Immature natural killer cell (primary cell): ENCODE results near the gene FAM20C. TPM values are rescaled to one million over a fixed set of nuclear protein-coding genes. Genes with fewer than 3 reads are reported as not detected.

Experiments used
- DNase-seq, 3 donors: peaks; one replicate each; pipeline ENCODE4 v3.0.0; 2022; ENCODE audit warnings: mixed read lengths in 1 of 3
- H3K27ac Mint-ChIP-seq, 6 donors: one replicate each; pipeline ENCODE4 v1.8.0; 2020; ENCODE audit warnings: mixed read lengths in 6 of 6, mild to moderate bottlenecking in 5 of 6, inconsistent platforms in 4 of 6, moderate library complexity in 3 of 6
- H3K27me3 Mint-ChIP-seq, 3 donors: one replicate each; pipeline ENCODE4 v1.8.0; 2020 to 2021; ENCODE audit warnings: low read depth in 3 of 3, mild to moderate bottlenecking in 3 of 3, mixed read lengths in 3 of 3, moderate library complexity in 3 of 3, inconsistent platforms in 1 of 3
- H3K36me3 Mint-ChIP-seq, 3 donors: one replicate each; pipeline ENCODE4 v1.8.0; 2020; ENCODE audit warnings: mixed read lengths in 3 of 3, inconsistent platforms in 2 of 3, mild to moderate bottlenecking in 2 of 3
- H3K4me1 Mint-ChIP-seq, 2 donors: one replicate each; pipeline ENCODE4 v1.8.0; 2020; ENCODE audit warnings: inconsistent platforms in 2 of 2, mild to moderate bottlenecking in 2 of 2, mixed read lengths in 2 of 2, moderate library complexity in 1 of 2
- H3K4me3 Mint-ChIP-seq, 5 donors: one replicate each; pipeline ENCODE4 v1.8.0; 2020; ENCODE audit warnings: mild to moderate bottlenecking in 5 of 5, mixed read lengths in 5 of 5, inconsistent platforms in 3 of 5, moderate library complexity in 3 of 5
- H3K9me3 Mint-ChIP-seq, 6 donors: one replicate each; pipeline ENCODE4 v1.8.0; 2020; ENCODE audit warnings: mild to moderate bottlenecking in 6 of 6, mixed read lengths in 6 of 6, inconsistent platforms in 4 of 6, moderate library complexity in 3 of 6
- polyA plus RNA-seq, 3 donors: library from polyadenylated mRNA; unstranded; fragments of 300-500 nt; fragmentation: Illumina TruSeq; gene quantifications; one replicate each; pipeline ENCODE4 v1.2.3, GENCODE V29; 2021

FAM20C gene
- polyA plus RNA-seq, 3 donors from 2014 or later, result not detected

DNA sequence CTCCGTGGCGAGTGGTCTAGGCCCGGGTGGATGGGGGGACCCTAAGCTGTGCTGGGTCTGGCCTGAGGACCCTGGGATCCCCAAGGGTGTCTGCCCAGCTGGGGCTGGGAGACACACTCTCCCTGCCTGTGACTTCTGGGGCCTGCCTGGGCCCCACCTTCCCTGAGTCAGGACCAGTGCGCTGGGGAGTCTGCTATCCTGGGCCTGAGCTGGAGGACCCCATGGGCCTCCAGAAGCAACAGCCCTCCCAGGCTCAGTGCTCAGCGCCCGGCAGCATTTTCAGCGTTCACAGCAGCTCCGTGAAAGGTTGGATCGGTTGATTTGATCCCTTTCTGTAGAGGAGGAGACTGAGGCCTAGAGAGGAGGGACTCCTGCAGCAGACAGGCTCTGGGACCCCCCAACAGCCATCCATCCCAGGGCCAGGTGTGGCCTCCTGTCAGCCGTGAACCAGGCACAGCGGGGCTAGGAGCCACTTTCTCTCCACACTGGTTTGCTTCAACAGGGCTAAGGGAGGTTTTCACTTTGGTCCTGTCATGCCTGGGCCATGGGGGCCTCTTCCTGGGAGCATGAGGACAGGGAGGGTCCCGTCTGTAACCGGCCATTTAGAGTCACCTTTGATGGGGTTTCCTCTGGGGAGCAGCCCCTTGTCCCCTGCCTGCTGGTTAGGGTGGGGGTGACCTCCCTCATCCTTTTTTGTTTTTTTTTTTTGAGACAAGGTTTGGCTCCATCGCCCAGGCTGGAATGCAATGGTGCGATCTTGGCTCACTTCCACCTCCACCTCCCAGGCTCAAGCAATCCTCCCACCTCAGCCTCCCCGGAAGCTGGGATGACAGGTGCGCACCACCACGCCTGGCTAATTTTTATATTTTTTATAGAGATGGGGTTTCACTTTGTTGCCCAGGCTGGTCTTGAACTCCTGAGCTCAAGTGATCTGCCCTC is 110.0 kb downstream of the FAM20C start:
- Mint-ChIP-seq H3K36me3 (no peaks in the 10 kb centered on the region), H3K27me3 (peaks cover 2 to 5% (median 3%) of the 10 kb centered on the region in 3 donors), H3K4me3 (no peak overlapping the region), H3K9me3 (peaks cover 0 to 5% (median 0%) of the 10 kb centered on the region in 6 donors), H3K4me1 (peaks cover 0 to 1% of the 10 kb centered on the region in 2 donors), H3K27ac (no peak overlapping the region)
- DNase-seq, result no peak

DNA sequence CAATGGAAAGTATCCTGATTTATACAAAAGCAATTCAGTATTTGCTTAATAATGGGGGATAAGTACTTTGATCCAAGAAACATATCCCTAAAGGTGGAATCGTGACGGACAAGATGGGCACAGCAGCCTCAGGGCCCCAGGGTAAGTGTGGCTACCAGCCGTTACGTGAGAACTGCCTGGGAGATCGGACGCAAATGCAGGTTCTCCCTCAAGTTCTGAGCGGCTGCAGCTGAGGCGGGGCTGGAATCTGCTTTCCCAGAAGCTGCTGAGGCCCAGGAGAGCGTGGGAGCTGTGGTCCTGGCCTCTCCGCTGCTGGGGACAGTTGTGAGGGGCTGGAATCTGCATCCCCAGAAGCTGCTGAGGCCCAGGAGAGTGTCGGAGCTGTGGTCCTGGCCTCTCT is 111.1 kb downstream of the FAM20C start:
- H3K4me3 Mint-ChIP-seq, result no peak overlapping the region
- peaks cover 0 to 10% (median 0%) of the 10 kb centered on the region in 6 donors for H3K9me3 Mint-ChIP-seq

DNA sequence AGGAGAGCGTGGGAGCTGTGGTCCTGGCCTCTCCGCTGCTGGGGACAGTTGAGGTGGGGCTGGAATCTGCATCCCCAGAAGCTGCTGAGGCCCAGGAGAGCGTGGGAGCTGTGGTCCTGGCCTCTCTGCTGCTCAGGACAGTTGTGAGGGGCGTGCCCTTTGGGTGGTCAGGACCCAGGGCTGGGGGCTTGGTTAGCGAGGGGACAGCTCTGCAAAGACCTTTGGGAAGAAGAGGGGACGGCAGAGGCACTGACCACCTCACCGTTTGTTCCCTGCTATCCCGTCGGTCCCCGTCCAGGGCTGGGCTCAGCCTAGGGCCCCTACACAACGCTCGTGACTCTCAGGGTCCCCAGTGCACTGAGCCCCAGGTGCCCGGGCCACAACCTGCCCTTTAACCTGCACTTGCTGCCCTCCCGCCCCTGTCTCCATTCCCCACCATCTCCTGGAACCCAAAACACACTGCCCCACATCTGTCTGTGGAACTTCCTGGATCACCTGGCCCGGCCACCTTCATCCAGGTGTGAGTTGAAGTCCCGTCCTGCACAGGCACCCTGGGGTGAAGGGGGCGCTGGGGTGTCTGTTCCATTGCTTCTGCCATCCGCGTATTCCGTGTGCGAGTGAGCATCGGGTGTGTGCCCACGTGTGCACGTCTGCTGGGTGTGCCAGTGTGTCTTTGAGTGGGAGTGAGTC is 111.7 kb downstream of the FAM20C start:
- H3K4me3 Mint-ChIP-seq, result no peak overlapping the region
- no peaks in the 10 kb centered on the region for H3K36me3 Mint-ChIP-seq
- H3K4me1 Mint-ChIP-seq, result peaks cover 0 to 1% of the 10 kb centered on the region in 2 donors
- H3K9me3 Mint-ChIP-seq, result peaks cover 0 to 10% (median 0%) of the 10 kb centered on the region in 6 donors
- peaks cover 2 to 9% (median 7%) of the 10 kb centered on the region in 3 donors for H3K27me3 Mint-ChIP-seq
- DNase-seq, result no peak
- H3K27ac Mint-ChIP-seq, result no peak overlapping the region

More for the DNA sequence above, 111.1 kb downstream of the FAM20C start:
- peaks cover 2 to 9% (median 7%) of the 10 kb centered on the region in 3 donors for H3K27me3 Mint-ChIP-seq
- no peaks in the 10 kb centered on the region for H3K36me3 Mint-ChIP-seq
- no peak overlapping the region for H3K27ac Mint-ChIP-seq
- H3K4me1 Mint-ChIP-seq, result peaks cover 0 to 1% of the 10 kb centered on the region in 2 donors
- no peak for DNase-seq

DNA sequence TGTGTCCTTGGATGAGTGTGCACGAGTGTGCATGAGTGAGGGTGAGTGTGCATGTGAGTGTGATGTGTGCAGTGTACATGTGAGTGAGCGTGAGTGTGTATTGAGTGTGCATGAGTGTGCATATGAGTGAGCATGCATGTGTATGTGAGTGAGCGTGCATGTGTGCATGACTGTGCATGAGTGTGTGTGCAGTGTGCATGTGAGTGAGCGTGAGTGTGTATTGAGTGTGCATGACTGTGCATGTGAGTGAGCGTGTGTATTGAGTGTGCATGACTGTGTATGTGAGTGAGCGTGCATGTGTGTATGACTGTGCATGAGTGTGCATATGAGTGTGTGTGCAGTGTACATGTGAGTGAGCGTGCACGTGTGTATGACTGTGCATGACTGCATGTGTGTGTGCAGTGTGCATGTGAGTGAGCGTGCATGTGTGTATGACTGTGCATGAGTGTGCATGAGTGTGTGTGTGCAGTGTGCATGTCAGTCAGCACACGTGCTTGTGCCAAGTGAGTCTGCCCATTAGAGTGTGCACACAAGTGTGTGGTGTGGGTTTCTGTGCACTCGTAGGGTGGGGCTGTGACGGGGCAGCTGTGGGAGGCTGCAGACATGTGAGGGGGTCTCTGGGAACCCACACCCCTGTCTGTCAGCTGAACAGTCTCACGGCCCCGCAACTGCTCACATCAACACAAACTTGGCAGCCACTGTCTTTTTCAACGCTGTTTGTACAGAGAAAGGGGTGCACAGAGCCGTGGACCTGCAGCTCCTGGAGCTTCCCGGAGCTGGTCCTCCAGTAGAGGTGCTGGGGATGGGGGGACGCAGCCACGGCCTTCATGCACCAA is 112.4 kb downstream of the FAM20C start:
- H3K4me3 Mint-ChIP-seq, result no peak overlapping the region
- peaks cover 0 to 10% (median 0%) of the 10 kb centered on the region in 6 donors for H3K9me3 Mint-ChIP-seq
- H3K4me1 Mint-ChIP-seq, result peaks cover 0 to 1% of the 10 kb centered on the region in 2 donors
- peaks cover 2 to 9% (median 7%) of the 10 kb centered on the region in 3 donors for H3K27me3 Mint-ChIP-seq
- H3K36me3 Mint-ChIP-seq, result no peaks in the 10 kb centered on the region
- DNase-seq, result no peak
- H3K27ac Mint-ChIP-seq, result no peak overlapping the region

DNA sequence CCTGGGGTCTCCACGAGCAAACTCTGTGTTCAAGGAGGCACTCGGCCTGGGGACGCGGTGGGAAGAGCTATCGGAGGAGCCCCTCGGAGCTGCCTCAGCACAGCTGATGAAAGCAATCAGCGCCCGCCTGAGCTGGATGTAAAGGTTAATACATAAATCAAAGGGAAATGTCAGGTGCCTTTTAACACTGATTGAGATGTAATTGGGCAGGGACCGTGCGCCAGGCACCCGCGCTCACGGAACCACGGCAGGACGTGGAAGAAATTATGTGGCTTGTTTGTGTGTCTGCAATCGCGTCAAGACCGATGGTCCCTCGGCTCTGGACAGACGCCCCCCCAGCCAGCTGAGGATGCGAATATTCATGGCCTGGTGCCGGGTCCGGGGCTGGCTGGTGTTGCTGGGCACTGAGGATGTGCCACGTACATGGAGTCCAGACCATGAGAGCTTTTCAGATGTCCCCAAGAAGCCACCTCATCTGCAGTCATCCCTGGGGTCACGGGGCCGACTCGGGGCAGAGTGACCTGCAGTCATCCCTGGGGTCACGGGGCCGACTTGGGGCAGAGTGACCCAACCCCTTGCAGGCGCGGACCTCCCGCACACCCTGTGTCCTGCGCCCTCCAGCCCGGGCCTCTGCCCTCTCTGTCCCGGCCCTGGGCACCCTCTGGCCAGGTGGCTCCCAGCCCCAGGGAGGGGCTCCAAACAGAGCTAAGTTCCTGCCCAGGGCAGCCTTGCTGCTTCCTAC is 113.2 kb downstream of the FAM20C start:
- peaks cover 2 to 9% (median 7%) of the 10 kb centered on the region in 3 donors for H3K27me3 Mint-ChIP-seq
- peaks cover 0 to 1% of the 10 kb centered on the region in 2 donors for H3K4me1 Mint-ChIP-seq
- no peak overlapping the region for H3K4me3 Mint-ChIP-seq
- H3K27ac Mint-ChIP-seq, result no peak overlapping the region
- no peak for DNase-seq
- peaks cover 0 to 10% (median 0%) of the 10 kb centered on the region in 6 donors for H3K9me3 Mint-ChIP-seq
- H3K36me3 Mint-ChIP-seq, result no peaks in the 10 kb centered on the region

GRCh38 chr7:307970-308369 is 115.6 kb downstream of the FAM20C start:
- Mint-ChIP-seq H3K36me3 (no peaks in the 10 kb centered on the region), H3K27me3 (peaks cover 4 to 9% (median 7%) of the 10 kb centered on the region in 3 donors), H3K27ac (no peak overlapping the region), H3K9me3 (peaks cover 0 to 10% (median 0%) of the 10 kb centered on the region in 6 donors), H3K4me1 (peaks cover 0 to 1% of the 10 kb centered on the region in 2 donors), H3K4me3 (no peak overlapping the region)
- DNase-seq, result no peak

GRCh38 chr7:309586-310228 is 117.3 kb downstream of the FAM20C start:
- no peak for DNase-seq
- Mint-ChIP-seq H3K4me1 (no peaks in the 10 kb centered on the region), H3K27me3 (peaks cover 4 to 9% (median 7%) of the 10 kb centered on the region in 3 donors), H3K9me3 (peaks cover 0 to 10% (median 0%) of the 10 kb centered on the region in 6 donors), H3K4me3 (no peak overlapping the region), H3K36me3 (no peaks in the 10 kb centered on the region), H3K27ac (no peak overlapping the region)

Other genes starting within 250 kb of the FAM20C start
- not detected for gene FOXL3, start 97.6 kb downstream of the FAM20C start, polyA plus RNA-seq